Stomach (tissue), 9 donors: ENCODE results near the gene BACE2. TPM values are rescaled to one million over a fixed set of nuclear protein-coding genes. Genes with fewer than 3 reads are reported as not detected.

Experiments
- DNase-seq, 2 donors: peaks; one replicate each; pipeline versions ENCODE4 v3.0.0 to v3.0.0-alpha.2; 2013 to 2019
- H3K27ac ChIP-seq, 5 donors: fragments of 200-600 bp in 4 of 5; sonication (generic) in 4 of 5; one replicate each; pipeline ENCODE4 v1.5.1; 2013 to 2019; ENCODE audit warnings: mild to moderate bottlenecking in 1 of 5, moderate library complexity in 1 of 5
- H3K27me3 ChIP-seq, 3 donors: fragments of 200-600 bp; sonication (generic); one replicate each; pipeline ENCODE4 v1.5.1; 2017 to 2019; ENCODE audit warnings: mixed run types in 1 of 3
- H3K36me3 ChIP-seq, 4 donors: fragments of 200-600 bp; sonication (generic); 1 replicate in 3 of 4; 2 replicates in 1 of 4; pipeline ENCODE4 v1.5.1; 2016 to 2019
- H3K4me1 ChIP-seq, 4 donors: fragments of 200-600 bp; sonication (generic); one replicate each; pipeline ENCODE4 v1.5.1; 2016 to 2019
- H3K4me3 ChIP-seq, 4 donors: fragments of 200-600 bp; sonication (generic) in 3 of 4; one replicate each; pipeline ENCODE4 v1.5.1; 2016 to 2019; ENCODE audit warnings: mild to moderate bottlenecking in 1 of 4
- H3K9me3 ChIP-seq, 4 donors: fragments of 200-600 bp; sonication (generic); one replicate each; pipeline ENCODE4 v1.5.1; 2016 to 2019
- CTCF ChIP-seq, 7 experiments: fragments of 450-650 bp in 4 of 7; fragments of 200-600 bp in 3 of 7; sonication (generic) in 3 of 7; IDR thresholded peaks; one replicate each; pipeline ENCODE4 v1.5.1; 2016 to 2019; ENCODE audit warnings: antibody characterized with exemption in 7 of 7, control low read depth in 2 of 7, mild to moderate bottlenecking in 1 of 7
- EP300 ChIP-seq: sonication (generic); formaldehyde crosslinking; IDR thresholded peaks from one replicate; pipeline ENCODE4 v1.6.1; 2017; ENCODE audit warnings: antibody characterized with exemption
- POLR2A ChIP-seq, 4 donors: fragments of 450-650 bp; IDR thresholded peaks; one replicate each; pipeline ENCODE4 v1.6.1; 2016; ENCODE audit warnings: antibody characterized with exemption in 4 of 4, control low read depth in 2 of 4, mild to moderate bottlenecking in 1 of 4, moderate library complexity in 1 of 4
- POLR2AphosphoS5 ChIP-seq, 3 donors: sonication (generic); formaldehyde crosslinking; IDR thresholded peaks; one replicate each; pipeline ENCODE4 v1.6.1; 2016; ENCODE audit warnings: antibody characterized with exemption in 3 of 3
- WGBS, 5 donors: extraction: QIAGEN DNeasy Blood & Tissue Kit in 3 of 5; methylation state at CpG; one replicate each; pipeline versions ENCODE4 v1.1.5 to v1.1.7; 2013 to 2018; 5-methylcytosine and 5-hydroxymethylcytosine counted together
- intact Hi-C: fragments of 100-400 bp; cut with DNase I; formaldehyde crosslinking; loops from one replicate; pipeline ENCODE4 v1.15.1; 2023; ENCODE audit warnings: low total_unique reads
- polyA plus RNA-seq, 3 donors: library from polyadenylated mRNA; stranded (reverse); fragments of 200-250 nt; gene quantifications; one replicate each; pipeline ENCODE4 v1.2.3, GENCODE V29; 2013
- total RNA-seq, 5 donors: library from RNA; depleted of rRNA; stranded (reverse); fragments of >200 nt; gene quantifications; one replicate each; pipeline versions ENCODE4 v1.1.0 to v1.2.3, GENCODE V29; 2014 to 2016
- donor health status: healthy with polysubstance abuse.
- donor health status: Bipolar disorder and iron deficiency.
- donor health status: healthy.

Gene BACE2
- total and polyA plus RNA-seq, 8 donors = 7.6 to 244 (median 51.4) TPM

GRCh38 chr21:41208376-41208763, 40.4 kb downstream of the BACE2 start:
- Histone ChIP-seq H3K27ac (peak overlapping the region in 4 of 5 donors; percentile 38 to 71 (median 68)), H3K4me1 (peaks cover 19 to 36% (median 23%) of the 10 kb centered on the region in 4 donors), H3K36me3 (peaks cover 0 to 30% (median 17%) of the 10 kb centered on the region in 4 donors), H3K9me3 (no peaks in the 10 kb centered on the region), H3K27me3 (no peaks in the 10 kb centered on the region), H3K4me3 (peak overlapping the region in 1 of 4 donors; percentile 3)
- TF ChIP-seq EP300 (no peak), POLR2AphosphoS5 (IDR thresholded peaks at IDR 0.05) (no peak), POLR2A (IDR thresholded peaks at IDR 0.05) (no peak), CTCF (IDR thresholded peaks at IDR 0.05) (no peak)
- intact Hi-C loops = no loop called here
- DNase-seq = no peak
- WGBS, 5 donors = 54 to 81% (median 65%) methylated on average over 3 to 6 of the region's 6 CpGs

DNA sequence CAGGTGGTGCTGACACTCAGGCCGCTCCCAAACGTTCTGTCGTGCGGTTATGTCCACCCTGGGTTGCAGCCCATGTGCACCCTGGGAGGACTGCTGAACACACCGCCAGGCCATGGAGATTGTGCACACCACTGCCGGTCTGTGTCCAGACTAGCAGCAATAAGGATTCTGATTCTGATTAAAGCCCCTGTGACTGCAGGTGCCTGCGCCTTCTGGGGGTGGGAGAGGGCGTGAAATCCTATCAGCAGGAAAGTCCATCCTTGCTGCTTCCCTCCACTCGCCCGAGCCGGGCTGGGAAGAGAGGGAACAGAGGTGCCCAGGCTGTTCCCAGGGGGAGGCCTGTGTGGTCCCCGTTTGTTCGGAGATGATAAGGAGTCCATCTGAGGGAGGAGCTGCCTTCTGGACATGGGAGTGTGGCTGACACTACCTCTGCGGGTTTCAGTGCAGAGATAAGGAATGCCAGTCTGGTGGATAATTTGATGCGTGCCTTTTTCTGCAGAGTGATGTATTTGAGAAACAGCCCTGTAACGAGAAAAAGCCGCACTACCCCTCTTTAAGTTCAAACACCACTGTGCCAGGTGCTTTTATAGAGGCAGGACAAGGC, 41.2 kb downstream of the BACE2 start:
- H3K9me3 ChIP-seq = no peaks in the 10 kb centered on the region
- H3K27ac ChIP-seq = no peak overlapping the region
- peaks cover 0 to 35% (median 20%) of the 10 kb centered on the region in 4 donors for H3K36me3 ChIP-seq
- TF ChIP-seq EP300 (no peak), POLR2AphosphoS5 (IDR thresholded peaks at IDR 0.05) (no peak)
- 78 to 89% (median 81%) methylated on average over 11 to 17 of the region's 17 CpGs for WGBS, 5 donors
- H3K4me1 ChIP-seq = peaks cover 19 to 38% (median 23%) of the 10 kb centered on the region in 4 donors
- intact Hi-C loops = no loop called here
- no peaks in the 10 kb centered on the region for H3K27me3 ChIP-seq
- no peak for DNase-seq
- H3K4me3 ChIP-seq = no peak overlapping the region

DNA sequence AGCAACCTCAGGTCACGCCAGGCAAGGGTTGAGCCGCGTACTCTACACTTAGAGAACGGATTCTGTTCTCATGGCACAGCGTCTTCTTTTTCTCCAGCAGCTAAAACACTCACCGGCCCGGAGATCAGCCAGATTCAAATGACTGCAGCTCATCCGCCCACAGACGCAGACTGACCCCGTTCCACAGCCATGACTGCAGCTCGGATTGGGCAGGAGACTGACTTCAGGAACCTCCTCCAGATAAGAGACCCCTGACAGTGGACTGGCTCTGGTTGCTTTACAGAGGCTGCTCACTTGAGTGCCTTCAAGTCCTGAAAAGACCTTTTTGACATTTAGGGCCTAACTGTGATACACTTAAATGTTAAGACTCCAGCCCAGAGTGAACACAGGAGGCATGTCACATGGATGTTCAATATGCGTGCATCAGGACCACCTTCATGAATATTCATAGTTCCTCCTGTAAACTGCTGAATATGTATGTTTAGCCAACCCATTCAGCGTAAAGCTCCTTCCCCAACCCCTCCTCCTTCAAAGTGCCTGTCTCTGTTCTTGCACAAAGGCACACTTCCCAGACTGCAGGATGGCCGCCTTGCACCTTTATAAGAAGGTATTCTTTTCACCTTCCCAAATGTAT, 42.6 kb downstream of the BACE2 start:
- TF ChIP-seq POLR2A (IDR thresholded peaks at IDR 0.05) (no peak), POLR2AphosphoS5 (IDR thresholded peaks at IDR 0.05) (no peak), EP300 (no peak), CTCF (IDR thresholded peaks at IDR 0.05) (no peak)
- intact Hi-C loops = no loop called here
- Histone ChIP-seq H3K9me3 (no peaks in the 10 kb centered on the region), H3K27ac (no peak overlapping the region), H3K36me3 (peaks cover 0 to 40% (median 23%) of the 10 kb centered on the region in 4 donors), H3K27me3 (no peaks in the 10 kb centered on the region), H3K4me1 (peaks cover 19 to 38% (median 27%) of the 10 kb centered on the region in 4 donors), H3K4me3 (no peak overlapping the region)
- no peak for DNase-seq
- 86 to 94% (median 92%) methylated on average over 14 of the region's 14 CpGs for WGBS, 5 donors

GRCh38 chr21:41211060-41211805, 43.3 kb downstream of the BACE2 start:
- H3K9me3 ChIP-seq = no peaks in the 10 kb centered on the region
- no peak overlapping the region for H3K27ac ChIP-seq
- peaks cover 0 to 36% (median 23%) of the 10 kb centered on the region in 4 donors for H3K36me3 ChIP-seq
- TF ChIP-seq CTCF (IDR thresholded peaks at IDR 0.05) = no peak
- no peak for TF ChIP-seq POLR2AphosphoS5 (IDR thresholded peaks at IDR 0.05)
- no peak for TF ChIP-seq POLR2A (IDR thresholded peaks at IDR 0.05)
- TF ChIP-seq EP300 = no peak
- no peaks in the 10 kb centered on the region for H3K27me3 ChIP-seq
- intact Hi-C loops = no loop called here
- WGBS, 5 donors = 84 to 92% (median 86%) methylated on average over 8 of the region's 8 CpGs
- no peak for DNase-seq
- peaks cover 19 to 38% (median 28%) of the 10 kb centered on the region in 4 donors for H3K4me1 ChIP-seq
- H3K4me3 ChIP-seq = no peak overlapping the region
